IMR-90 (cell line): ENCODE data around the gene GJE1. TPM values are rescaled to one million over a fixed set of nuclear protein-coding genes. Genes with fewer than 3 reads are reported as not detected.

Source experiments
- ATAC-seq: fragments of 200-7000 bp; cut with Tn5 transposase; 2 replicates; pipeline ENCODE4 v1.9.1; 2020; ENCODE audit warnings: low read depth, mild to moderate bottlenecking, moderate library complexity
- BruUV-seq: library from RNA; stranded (reverse); fragments of 400-500 nt; replicated peaks from 2 replicates; lab custom pipeline; 2021; lab: Mats Ljungman, UMichigan
- CTCF ChIA-PET: fragments of 300-600 bp; formaldehyde crosslinking; extraction: SDS; loops from one replicate; lab custom pipeline; 2021; ENCODE audit warnings: antibody characterized with exemption; lab: Yijun Ruan, JAX
- POLR2A ChIA-PET: fragments of 300-600 bp; sonication (Branson Sonifier 250); formaldehyde crosslinking; loops from one replicate; lab custom pipeline; 2022; ENCODE audit warnings: antibody characterized with exemption; ENCODE audit not compliant: unreplicated experiment; lab: Charles Lee
- DNase-seq: peaks from one replicate; pipeline ENCODE4 v3.0.0; 2013
- H2AFZ ChIP-seq: replicated peaks from 2 replicates; pipeline ENCODE3; 2013; ENCODE audit warnings: low read length, mild to moderate bottlenecking; ENCODE audit not compliant: poor library complexity
- H2AK5ac ChIP-seq: 2 replicates; pipeline ENCODE4 v1.6.1; 2013; ENCODE audit warnings: low read depth, low read length, inconsistent platforms
- H2AK9ac ChIP-seq: replicated peaks from 2 replicates; pipeline ENCODE3; 2013; ENCODE audit warnings: mild to moderate bottlenecking, low read depth, low read length, moderate library complexity; ENCODE audit not compliant: poor library complexity
- H2BK120ac ChIP-seq: 2 replicates; pipeline ENCODE4 v1.6.1; 2013; ENCODE audit warnings: low read depth, low read length, inconsistent platforms
- H2BK15ac ChIP-seq: 3 replicates; pipeline ENCODE4 v1.6.1; 2013; ENCODE audit warnings: low read depth, low read length, inconsistent platforms
- H2BK20ac ChIP-seq: 2 replicates; pipeline ENCODE4 v1.6.1; 2013; ENCODE audit warnings: low read depth, mild to moderate bottlenecking, inconsistent platforms, low read length, moderate library complexity
- H2BK5ac ChIP-seq: 2 replicates; pipeline ENCODE4 v1.6.1; 2013; ENCODE audit warnings: mild to moderate bottlenecking, low read depth, low read length, inconsistent platforms; ENCODE audit not compliant: poor library complexity, severe bottlenecking
- H3K14ac ChIP-seq: replicated peaks from 2 replicates; pipeline ENCODE4 v1.6.1; 2013; ENCODE audit warnings: low read depth, low read length, inconsistent platforms
- H3K18ac ChIP-seq: 2 replicates; pipeline ENCODE4 v1.6.1; 2013; ENCODE audit warnings: low read depth, low read length, control low read depth
- H3K23ac ChIP-seq: 2 replicates; pipeline ENCODE4 v1.6.1; 2013; ENCODE audit warnings: low read depth, low read length, inconsistent platforms
- H3K27ac ChIP-seq: 2 replicates; pipeline ENCODE4 v1.5.1; 2013; ENCODE audit warnings: mild to moderate bottlenecking, control low read depth, low read length; ENCODE audit not compliant: insufficient read depth
- H3K27me3 ChIP-seq: 2 replicates; pipeline ENCODE4 v1.6.1; 2013; ENCODE audit warnings: low read length; ENCODE audit not compliant: control insufficient read depth, insufficient read depth
- H3K36me3 ChIP-seq: 2 replicates; pipeline ENCODE4 v1.6.1; 2013; ENCODE audit warnings: low read length, mixed read lengths; ENCODE audit not compliant: control insufficient read depth, insufficient read depth
- H3K4ac ChIP-seq: 2 replicates; pipeline ENCODE4 v1.6.1; 2013; ENCODE audit warnings: low read depth, low read length, inconsistent platforms
- H3K4me1 ChIP-seq: 2 replicates; pipeline ENCODE4 v1.6.1; 2013; ENCODE audit warnings: low read length, mixed read lengths; ENCODE audit not compliant: control insufficient read depth, insufficient read depth
- H3K4me2 ChIP-seq: 2 replicates; pipeline ENCODE4 v1.6.1; 2013; ENCODE audit warnings: low read depth, mild to moderate bottlenecking, control low read depth, low read length, moderate library complexity
- H3K4me3 ChIP-seq: 2 replicates; pipeline ENCODE4 v1.5.1; 2013; ENCODE audit warnings: low read depth, mild to moderate bottlenecking, control low read depth, low read length, moderate library complexity; ENCODE audit not compliant: insufficient read depth
- H3K56ac ChIP-seq: 2 replicates; pipeline ENCODE4 v1.6.1; 2013; ENCODE audit warnings: low read length, inconsistent platforms; ENCODE audit not compliant: insufficient read depth; ENCODE audit errors: extremely low read depth
- H3K79me1 ChIP-seq, 2 experiments: 2 replicates each; pipeline ENCODE4 v1.6.1; 2013; ENCODE audit warnings: low read length in 2 of 2, inconsistent platforms in 1 of 2, low read depth in 1 of 2
- H3K9ac ChIP-seq: 2 replicates; pipeline ENCODE4 v1.6.1; 2013; ENCODE audit warnings: low read depth, low read length, control low read depth
- H3K9me1 ChIP-seq: 2 replicates; pipeline ENCODE4 v1.6.1; 2013; ENCODE audit warnings: low read length, inconsistent platforms; ENCODE audit not compliant: insufficient read depth
- H3K9me3 ChIP-seq: 2 replicates; pipeline ENCODE4 v1.6.1; 2013; ENCODE audit warnings: low read length; ENCODE audit not compliant: control insufficient read depth, insufficient read depth
- H4K20me1 ChIP-seq: 2 replicates; pipeline ENCODE4 v1.6.1; 2013; ENCODE audit warnings: low read length, inconsistent platforms; ENCODE audit not compliant: insufficient read depth
- H4K5ac ChIP-seq: 2 replicates; pipeline ENCODE4 v1.6.1; 2013; ENCODE audit warnings: mild to moderate bottlenecking, low read depth, low read length, control low read depth
- H4K8ac ChIP-seq, 2 experiments: 2 replicates each; pipeline ENCODE4 v1.6.1; 2013; ENCODE audit warnings: low read depth in 2 of 2, low read length in 2 of 2, control low read depth in 1 of 2, inconsistent platforms in 1 of 2
- H4K91ac ChIP-seq: 2 replicates; pipeline ENCODE4 v1.6.1; 2013; ENCODE audit warnings: low read depth, low read length, inconsistent platforms; ENCODE audit not compliant: insufficient read depth
- BHLHE40 ChIP-seq: fragments of 150-350 bp; IDR thresholded peaks from 2 replicates; pipeline ENCODE4 v1.6.1; 2016; ENCODE audit warnings: mild to moderate bottlenecking, low read depth, low read length
- CEBPB ChIP-seq: IDR thresholded peaks from 2 replicates; pipeline ENCODE4 v1.6.1; 2012; ENCODE audit warnings: low read depth, low read length, improper control_type of control experiment
- CHD1 ChIP-seq: IDR thresholded peaks from 2 replicates; pipeline ENCODE4 v1.6.1; 2012; ENCODE audit warnings: low read depth, low read length, improper control_type of control experiment
- MAZ ChIP-seq: IDR thresholded peaks from 2 replicates; pipeline ENCODE4 v1.6.1; 2012; ENCODE audit warnings: low read depth, mild to moderate bottlenecking, low read length, improper control_type of control experiment, moderate library complexity, borderline replicate concordance
- MXI1 ChIP-seq: IDR thresholded peaks from 2 replicates; pipeline ENCODE4 v1.6.1; 2012; ENCODE audit warnings: low read depth, mild to moderate bottlenecking, low read length, moderate library complexity, borderline replicate concordance
- POLR2A ChIP-seq: IDR thresholded peaks from 2 replicates; pipeline ENCODE4 v1.6.1; 2012; ENCODE audit warnings: mild to moderate bottlenecking, low read depth, low read length
- RAD21 ChIP-seq: IDR thresholded peaks from 2 replicates; pipeline ENCODE4 v1.6.1; 2012; ENCODE audit warnings: low read length, improper control_type of control experiment
- RCOR1 ChIP-seq: IDR thresholded peaks from 2 replicates; pipeline ENCODE4 v1.6.1; 2012; ENCODE audit warnings: mild to moderate bottlenecking, low read length, improper control_type of control experiment; ENCODE audit not compliant: insufficient replicate concordance
- RFX5 ChIP-seq: IDR thresholded peaks from 2 replicates; pipeline ENCODE4 v1.8.0; 2012; ENCODE audit warnings: low read depth, mild to moderate bottlenecking, low read length, moderate library complexity
- SMC3 ChIP-seq: fragments of 150-350 bp; IDR thresholded peaks from 2 replicates; pipeline ENCODE4 v1.6.1; 2016; ENCODE audit warnings: low read depth, mild to moderate bottlenecking, antibody characterized with exemption, low read length, moderate library complexity
- WGBS, 2 experiments: methylation state at CpG; one replicate each; pipeline versions ENCODE4 v1.1.5 to v1.1.7; 2013; ENCODE audit warnings: missing lambda C conversion rate in 2 of 2; ENCODE audit not compliant: insufficient read length in 1 of 2; ENCODE audit errors: extremely low coverage in 2 of 2; 5-methylcytosine and 5-hydroxymethylcytosine counted together
- dilution Hi-C: fragments of 300-500 bp; cut with HindIII; formaldehyde crosslinking; loops from one replicate; pipeline ENCODE4 v1.14.3; 2018; ENCODE audit warnings: low sequenced_read_pairs; ENCODE audit not compliant: unreplicated experiment
- in situ Hi-C: fragments of 300-500 bp; cut with MboI; formaldehyde crosslinking; loops from 3 replicates; pipeline ENCODE4 v1.14.3; 2019; ENCODE audit warnings: low sequenced_read_pairs, inconsistent platforms, mixed read lengths
- intact Hi-C: fragments of 100-400 bp; cut with micrococcal nuclease; formaldehyde crosslinking; loops from 2 replicates; pipeline ENCODE4 v1.10.0; 2022
- polyA plus RNA-seq, 3 experiments: library from polyadenylated mRNA; depleted of rRNA; stranded (reverse); fragments of >200 nt; gene quantifications; 2 replicates each; pipeline ENCODE4 v1.2.3, GENCODE V29; 2012; ENCODE audit warnings: low replicate concordance in 1 of 3
- total RNA-seq: library from RNA; depleted of rRNA; stranded (reverse); fragments of >200 nt; gene quantifications from 2 replicates; pipeline ENCODE4 v1.2.3, GENCODE V29; 2012
- TF ChIP-seq, protein P1 (sequence below): conservative IDR thresholded peaks from 2 replicates; pipeline ENCODE4 v1.5.1; 2012; ENCODE audit warnings: mild to moderate bottlenecking, low read depth, low read length, improper control_type of control experiment

GJE1 gene
- total and polyA plus RNA-seq, 2 of the 4 experiments (the other 2 are of a cell fraction), result not detected

DNA sequence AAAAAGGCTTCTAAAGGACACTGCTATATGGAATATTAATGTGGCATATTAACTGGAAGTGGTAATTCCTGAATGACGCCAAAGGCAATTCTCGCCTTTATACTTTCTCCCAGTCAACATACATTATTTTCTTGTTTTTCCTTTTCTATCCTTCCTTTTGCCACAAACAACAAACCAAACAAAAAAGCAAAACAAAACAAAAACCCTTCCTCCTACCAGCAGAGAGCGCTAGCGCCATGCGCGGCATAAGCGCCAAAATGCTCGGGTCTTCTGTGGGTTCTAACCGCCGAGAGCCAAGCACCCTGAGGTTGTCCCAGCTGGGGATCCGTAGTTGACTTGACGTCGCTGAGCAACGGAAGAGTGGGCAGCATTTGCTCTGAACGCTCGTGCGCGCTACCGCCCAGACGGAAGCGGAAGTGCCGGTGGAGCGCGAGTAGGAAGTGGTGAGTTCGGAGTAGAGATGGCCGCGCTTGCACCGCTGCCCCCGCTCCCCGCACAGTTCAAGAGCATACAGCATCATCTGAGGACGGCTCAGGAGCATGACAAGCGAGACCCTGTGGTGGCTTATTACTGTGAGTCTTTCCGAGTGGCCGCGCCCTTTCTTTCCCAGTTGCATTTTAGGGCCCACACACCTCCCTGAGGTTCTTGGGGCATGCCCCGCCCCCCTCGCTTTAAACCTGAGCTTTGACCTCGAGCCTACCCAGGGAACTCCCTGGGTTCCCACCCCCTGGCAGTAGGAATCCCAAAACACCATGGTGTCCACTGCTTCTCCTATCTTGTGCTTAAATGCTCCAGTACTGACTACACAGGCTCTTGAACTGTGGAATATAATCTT lies 14.3 kb downstream of the GJE1 start, which contains the start of the genes NMBR and VTA1:
TSS of gene NMBR (minus strand) at position 295 of the 835 bp plus-strand sequence. CDS start 58,464 bp downstream, outside the sequence.
TSS of gene VTA1 (plus strand) at position 436 of the 835 bp plus-strand sequence. CDS start at position 461, 25 bp downstream.
- Histone ChIP-seq H2BK15ac (no peak within 1 kb of the TSS), H2BK120ac (0 out of 2 replicates have a peak within 1 kb of the TSS, but pooled peaks have one; percentile 49), H2AK5ac (peak within 1 kb of the TSS; percentile 33; the same call in 1 of the 2 replicates), H3K4me3 (peak within 1 kb of the TSS; percentile 77), H3K9me3 (no peaks in the 10 kb centered on the region), H3K79me1 (peaks cover 5 to 23% of the 10 kb centered on the region in 2 experiments; a peak in 3 of 4 replicates), H4K20me1 (no peaks in the 10 kb centered on the region), H3K9ac (peak within 1 kb of the TSS; percentile 84), H4K91ac (peak within 1 kb of the TSS; percentile 70), H3K9me1 (peaks cover 2% of the 10 kb centered on the region; the same call in 1 of the 2 replicates), H3K4me2 (peak within 1 kb of the TSS; percentile 71), H3K14ac (peak within 1 kb of the TSS; percentile 86), H3K27me3 (no peaks in the 10 kb centered on the region), H4K8ac (peak within 1 kb of the TSS; percentile 68 to 97), H2BK20ac (no peak within 1 kb of the TSS), H3K18ac (no peak within 1 kb of the TSS), H2AFZ (peak within 1 kb of the TSS; percentile 93), H2BK5ac (peak within 1 kb of the TSS; percentile 43), H3K23ac (peak within 1 kb of the TSS; percentile 75; the same call in 1 of the 2 replicates), H3K56ac (peak within 1 kb of the TSS; percentile 54), H3K4me1 (peaks cover 6% of the 10 kb centered on the region), H3K27ac (peak within 1 kb of the TSS; percentile 78), H2AK9ac (peak within 1 kb of the TSS; percentile 81), H3K4ac (peak within 1 kb of the TSS; percentile 63), H3K36me3 (peaks cover 2% of the 10 kb centered on the region; the same call in 1 of the 2 replicates), H4K5ac (peak within 1 kb of the TSS; percentile 83; the same call in 1 of the 2 replicates)
- ChIA-PET POLR2A (no interaction called here), CTCF (interaction anchor here (0.6 to 1.3 kb wide), 6 partner anchors 9 to 243 kb away, joined by 3 to 6 read pairs (median 4); no protein-coding TSS in a partner anchor)
- DNase-seq, result peak; percentile 100
- BruUV-seq, result TSS peak; percentile 73
- WGBS, 2 experiments, result 0% methylated on average over 10 of the region's 38 CpGs; no CpG with 5 or more reads in 1 of the 2 experiments
- in situ Hi-C loops (loop anchor here (10.0 kb wide), 2 partner anchors 58 to 238 kb away; no protein-coding TSS in a partner anchor), dilution Hi-C loops (no loop called here), intact Hi-C loops (loop anchor here (1.0 to 5.0 kb wide), 4 partner anchors 60 to 390 kb away; no protein-coding TSS in a partner anchor)
- TF ChIP-seq, protein P1, sequence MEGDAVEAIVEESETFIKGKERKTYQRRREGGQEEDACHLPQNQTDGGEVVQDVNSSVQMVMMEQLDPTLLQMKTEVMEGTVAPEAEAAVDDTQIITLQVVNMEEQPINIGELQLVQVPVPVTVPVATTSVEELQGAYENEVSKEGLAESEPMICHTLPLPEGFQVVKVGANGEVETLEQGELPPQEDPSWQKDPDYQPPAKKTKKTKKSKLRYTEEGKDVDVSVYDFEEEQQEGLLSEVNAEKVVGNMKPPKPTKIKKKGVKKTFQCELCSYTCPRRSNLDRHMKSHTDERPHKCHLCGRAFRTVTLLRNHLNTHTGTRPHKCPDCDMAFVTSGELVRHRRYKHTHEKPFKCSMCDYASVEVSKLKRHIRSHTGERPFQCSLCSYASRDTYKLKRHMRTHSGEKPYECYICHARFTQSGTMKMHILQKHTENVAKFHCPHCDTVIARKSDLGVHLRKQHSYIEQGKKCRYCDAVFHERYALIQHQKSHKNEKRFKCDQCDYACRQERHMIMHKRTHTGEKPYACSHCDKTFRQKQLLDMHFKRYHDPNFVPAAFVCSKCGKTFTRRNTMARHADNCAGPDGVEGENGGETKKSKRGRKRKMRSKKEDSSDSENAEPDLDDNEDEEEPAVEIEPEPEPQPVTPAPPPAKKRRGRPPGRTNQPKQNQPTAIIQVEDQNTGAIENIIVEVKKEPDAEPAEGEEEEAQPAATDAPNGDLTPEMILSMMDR, result peak; percentile 97
- peak; percentile 56; the same call in 1 of the 2 replicates for TF ChIP-seq POLR2A
- TF ChIP-seq CHD1, result peak; percentile 61; the same call in 1 of the 2 replicates
- TF ChIP-seq RFX5, result no peak
- no peak for TF ChIP-seq RCOR1
- TF ChIP-seq CEBPB, result no peak
- peak; percentile 78 for TF ChIP-seq MAZ
- TF ChIP-seq BHLHE40, result peak; percentile 90
- peak; percentile 89 for TF ChIP-seq SMC3
- peak; percentile 91 for TF ChIP-seq RAD21
- peak; percentile 96 for TF ChIP-seq MXI1
- peak; percentile 97 for ATAC-seq
